H9 (cell line): ENCODE results near the gene NT5C3B. TPM values are rescaled to one million over a fixed set of nuclear protein-coding genes. Genes with fewer than 3 reads are reported as not detected.

Experiments
- DNase-seq: peaks from one replicate; pipeline ENCODE4 v3.0.0-alpha.2; 2017
- H2AFZ ChIP-seq: one replicate; pipeline ENCODE4 v1.6.1; 2013; ENCODE audit warnings: mild to moderate bottlenecking, low read length, control low read depth, moderate library complexity
- H2AK5ac ChIP-seq: 2 replicates; pipeline ENCODE4 v1.6.1; 2013; ENCODE audit warnings: low read length, control low read depth, mixed read lengths; ENCODE audit not compliant: insufficient read length
- H2BK120ac ChIP-seq: one replicate; pipeline ENCODE4 v1.6.1; 2013; ENCODE audit warnings: low read depth, mild to moderate bottlenecking, low read length, control low read depth, inconsistent platforms; ENCODE audit not compliant: poor library complexity, severe bottlenecking
- H2BK12ac ChIP-seq: 2 replicates; pipeline ENCODE4 v1.6.1; 2013; ENCODE audit warnings: low read length, control low read depth, mixed read lengths, low read depth; ENCODE audit not compliant: insufficient read length
- H2BK15ac ChIP-seq: 2 replicates; pipeline ENCODE4 v1.6.1; 2013; ENCODE audit warnings: low read depth, low read length, control low read depth
- H2BK20ac ChIP-seq: one replicate; pipeline ENCODE4 v1.6.1; 2013; ENCODE audit warnings: low read depth, mild to moderate bottlenecking, low read length, control low read depth, inconsistent platforms; ENCODE audit not compliant: poor library complexity, severe bottlenecking
- H2BK5ac ChIP-seq: 2 replicates; pipeline ENCODE4 v1.6.1; 2013; ENCODE audit warnings: low read length, control low read depth, mixed read lengths; ENCODE audit not compliant: insufficient read length
- H3K14ac ChIP-seq: 2 replicates; pipeline ENCODE4 v1.6.1; 2013; ENCODE audit warnings: low read length, control low read depth; ENCODE audit not compliant: insufficient read depth
- H3K18ac ChIP-seq: 2 replicates; pipeline ENCODE4 v1.6.1; 2013; ENCODE audit warnings: low read depth, mild to moderate bottlenecking, mixed read lengths, low read length, control low read depth; ENCODE audit not compliant: insufficient read length
- H3K23ac ChIP-seq: 2 replicates; pipeline ENCODE4 v1.6.1; 2013; ENCODE audit warnings: low read length, control low read depth, mixed read lengths, low read depth; ENCODE audit not compliant: insufficient read length
- H3K23me2 ChIP-seq: 2 replicates; pipeline ENCODE4 v1.6.1; 2013; ENCODE audit warnings: low read depth, mild to moderate bottlenecking, mixed read lengths, low read length, control low read depth; ENCODE audit not compliant: insufficient read length, poor library complexity, severe bottlenecking
- H3K27ac ChIP-seq: 2 replicates; pipeline ENCODE4 v1.5.1; 2013; ENCODE audit warnings: low read length, control low read depth, mixed read lengths, low read depth; ENCODE audit not compliant: insufficient read length
- H3K27me3 ChIP-seq: 2 replicates; pipeline ENCODE4 v1.6.1; 2013; ENCODE audit warnings: low read length, control low read depth, inconsistent platforms; ENCODE audit not compliant: insufficient read depth
- H3K4ac ChIP-seq: 2 replicates; pipeline ENCODE4 v1.6.1; 2013; ENCODE audit warnings: low read depth, mild to moderate bottlenecking, control low read depth, inconsistent platforms, low read length, moderate library complexity
- H3K4me1 ChIP-seq: 2 replicates; pipeline ENCODE4 v1.6.1; 2013; ENCODE audit warnings: low read length, control low read depth, inconsistent platforms; ENCODE audit not compliant: insufficient read depth
- H3K4me2 ChIP-seq: 2 replicates; pipeline ENCODE4 v1.6.1; 2013; ENCODE audit warnings: low read length, control low read depth, mixed read lengths; ENCODE audit not compliant: insufficient read length, insufficient read depth
- H3K56ac ChIP-seq: 2 replicates; pipeline ENCODE4 v1.6.1; 2013; ENCODE audit warnings: low read depth, mild to moderate bottlenecking, mixed read lengths, low read length, control low read depth; ENCODE audit not compliant: insufficient read length
- H3K79me1 ChIP-seq: 2 replicates; pipeline ENCODE4 v1.6.1; 2013; ENCODE audit warnings: low read depth, mild to moderate bottlenecking, moderate library complexity, low read length, control low read depth, inconsistent platforms; ENCODE audit not compliant: insufficient read depth, poor library complexity, severe bottlenecking
- H3K79me2 ChIP-seq: 2 replicates; pipeline ENCODE4 v1.6.1; 2013; ENCODE audit warnings: low read length, control low read depth, inconsistent platforms; ENCODE audit not compliant: insufficient read depth
- H3K9ac ChIP-seq: 2 replicates; pipeline ENCODE4 v1.6.1; 2013; ENCODE audit warnings: low read length, control low read depth, mixed read lengths; ENCODE audit not compliant: insufficient read length; ENCODE audit errors: extremely low read depth
- H3K9me3 ChIP-seq: one replicate; pipeline ENCODE4 v1.6.1; 2013; ENCODE audit warnings: low read depth, low read length, inconsistent platforms; ENCODE audit not compliant: control insufficient read depth
- H3T11ph ChIP-seq: one replicate; pipeline ENCODE4 v1.6.1; 2013; ENCODE audit warnings: mild to moderate bottlenecking, low read length, control low read depth, inconsistent platforms
- H4K20me1 ChIP-seq: one replicate; pipeline ENCODE4 v1.6.1; 2013; ENCODE audit not compliant: control insufficient read depth, insufficient read length, insufficient read depth
- H4K5ac ChIP-seq: 2 replicates; pipeline ENCODE4 v1.6.1; 2013; ENCODE audit warnings: low read depth, mild to moderate bottlenecking, mixed read lengths, low read length, control low read depth; ENCODE audit not compliant: insufficient read length
- H4K8ac ChIP-seq: replicated peaks from 2 replicates; pipeline ENCODE4 v1.6.1; 2013; ENCODE audit warnings: low read length, control low read depth, mixed read lengths, low read depth; ENCODE audit not compliant: insufficient read length
- H4K91ac ChIP-seq: 2 replicates; pipeline ENCODE4 v1.6.1; 2013; ENCODE audit warnings: low read depth, mild to moderate bottlenecking, moderate library complexity, mixed read lengths, low read length, control low read depth; ENCODE audit not compliant: insufficient read length
- H3K27ac Mint-ChIP-seq, 3 experiments: 2 replicates in 2 of 3; 3 replicates in 1 of 3; pipeline ENCODE4 v1.8.0; 2020 to 2021; ENCODE audit warnings: mixed read lengths in 3 of 3, mild to moderate bottlenecking in 1 of 3, moderate library complexity in 1 of 3
- H3K27me3 Mint-ChIP-seq: 2 replicates; pipeline ENCODE4 v1.8.0; 2021; ENCODE audit warnings: low read depth, mild to moderate bottlenecking, moderate library complexity, mixed read lengths
- H3K36me3 Mint-ChIP-seq, 3 experiments: 2 replicates in 2 of 3; 3 replicates in 1 of 3; pipeline ENCODE4 v1.8.0; 2020 to 2021; ENCODE audit warnings: low read depth in 3 of 3, mixed read lengths in 3 of 3; ENCODE audit not compliant: insufficient read depth in 1 of 3
- H3K4me1 Mint-ChIP-seq, 2 experiments: 2 replicates each; pipeline ENCODE4 v1.8.0; 2020; ENCODE audit warnings: mixed read lengths in 2 of 2
- H3K4me3 Mint-ChIP-seq, 2 experiments: 2 replicates in 1 of 2; 3 replicates in 1 of 2; pipeline ENCODE4 v1.8.0; 2020 to 2021; ENCODE audit warnings: mild to moderate bottlenecking in 2 of 2, mixed read lengths in 2 of 2, moderate library complexity in 1 of 2
- H3K9me3 Mint-ChIP-seq, 2 experiments: 2 replicates in 1 of 2; 3 replicates in 1 of 2; pipeline ENCODE4 v1.8.0; 2020; ENCODE audit warnings: mild to moderate bottlenecking in 2 of 2, mixed read lengths in 2 of 2, moderate library complexity in 1 of 2
- WGBS: extraction: QIAGEN DNeasy Blood & Tissue Kit; methylation state at CpG from one replicate; pipeline ENCODE4 v1.1.7; 2013; ENCODE audit warnings: missing lambda C conversion rate, low lambda C conversion rate, mixed read lengths; ENCODE audit not compliant: insufficient read length; ENCODE audit errors: extremely low coverage; 5-methylcytosine and 5-hydroxymethylcytosine counted together
- total RNA-seq: library from RNA; stranded (reverse); gene quantifications from 2 replicates; pipeline ENCODE4 v1.2.1, GENCODE V29; 2021
- TF ChIP-seq, protein P1 (sequence below): fragments of 200-600 bp; sonication (generic); conservative IDR thresholded peaks from 3 replicates; pipeline ENCODE4 v1.8.0; 2021; ENCODE audit warnings: antibody characterized with exemption, mild to moderate bottlenecking

NT5C3B gene
- total RNA-seq, 1 experiment from 2014 or later, result 76.1 TPM

DNA sequence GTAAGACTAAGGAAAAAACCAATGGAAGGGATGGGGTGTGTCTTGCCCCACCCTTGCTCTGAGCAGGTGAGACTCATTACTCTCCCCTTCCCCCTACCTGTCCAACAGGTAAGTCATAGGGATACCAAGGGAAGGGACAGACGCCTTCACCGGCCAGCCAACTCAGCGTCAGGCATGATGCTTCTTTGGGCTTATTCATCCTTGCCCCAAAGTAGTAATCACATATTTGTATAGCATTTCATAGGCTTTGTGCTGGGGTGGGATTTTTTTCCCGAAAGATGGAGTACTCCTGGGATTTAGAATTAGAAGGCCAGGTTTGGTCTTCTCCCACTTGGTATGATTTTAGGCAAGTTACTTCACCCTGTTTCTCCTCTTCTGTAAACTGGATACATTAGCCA lies 49.0 kb downstream of the NT5C3B start:
- Mint-ChIP-seq H3K9me3 (no peaks in the 10 kb centered on the region; a peak in 1 of 5 replicates), H3K27ac (no peak overlapping the region), H3K27me3 (peaks cover 9% of the 10 kb centered on the region), H3K4me3 (peak overlapping the region; percentile 77 to 92), H3K36me3 (peaks cover 2 to 9% (median 4%) of the 10 kb centered on the region in 3 experiments; a peak in 5 of 7 replicates), H3K4me1 (peaks cover 28 to 44% of the 10 kb centered on the region in 2 experiments)
- peaks cover 2% of the 10 kb centered on the region; the same call in 1 of the 2 replicates for H3K4me1 ChIP-seq
- no peak overlapping the region for H3K14ac ChIP-seq
- no peak for DNase-seq
- no peaks in the 10 kb centered on the region; the same call in 1 of the 2 replicates for H3K79me2 ChIP-seq
- no peak overlapping the region for H2AK5ac ChIP-seq
- WGBS, result no CpG with 5 or more reads among the region's 4 CpGs
- TF ChIP-seq, protein P1, sequence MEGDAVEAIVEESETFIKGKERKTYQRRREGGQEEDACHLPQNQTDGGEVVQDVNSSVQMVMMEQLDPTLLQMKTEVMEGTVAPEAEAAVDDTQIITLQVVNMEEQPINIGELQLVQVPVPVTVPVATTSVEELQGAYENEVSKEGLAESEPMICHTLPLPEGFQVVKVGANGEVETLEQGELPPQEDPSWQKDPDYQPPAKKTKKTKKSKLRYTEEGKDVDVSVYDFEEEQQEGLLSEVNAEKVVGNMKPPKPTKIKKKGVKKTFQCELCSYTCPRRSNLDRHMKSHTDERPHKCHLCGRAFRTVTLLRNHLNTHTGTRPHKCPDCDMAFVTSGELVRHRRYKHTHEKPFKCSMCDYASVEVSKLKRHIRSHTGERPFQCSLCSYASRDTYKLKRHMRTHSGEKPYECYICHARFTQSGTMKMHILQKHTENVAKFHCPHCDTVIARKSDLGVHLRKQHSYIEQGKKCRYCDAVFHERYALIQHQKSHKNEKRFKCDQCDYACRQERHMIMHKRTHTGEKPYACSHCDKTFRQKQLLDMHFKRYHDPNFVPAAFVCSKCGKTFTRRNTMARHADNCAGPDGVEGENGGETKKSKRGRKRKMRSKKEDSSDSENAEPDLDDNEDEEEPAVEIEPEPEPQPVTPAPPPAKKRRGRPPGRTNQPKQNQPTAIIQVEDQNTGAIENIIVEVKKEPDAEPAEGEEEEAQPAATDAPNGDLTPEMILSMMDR, result no peak
- no peak overlapping the region for H3K23ac ChIP-seq
- H3T11ph ChIP-seq, result no peak overlapping the region
- no peak overlapping the region for H3K18ac ChIP-seq
- no peak overlapping the region for H3K27ac ChIP-seq
- no peaks in the 10 kb centered on the region for H4K20me1 ChIP-seq
- no peaks in the 10 kb centered on the region for H3K79me1 ChIP-seq
- no peak overlapping the region for H2AFZ ChIP-seq
- H4K5ac ChIP-seq, result no peak overlapping the region
- no peak overlapping the region for H4K91ac ChIP-seq
- H2BK20ac ChIP-seq, result no peak overlapping the region
- no peak overlapping the region for H3K4ac ChIP-seq
- no peak overlapping the region for H2BK5ac ChIP-seq
- no peak overlapping the region for H3K9ac ChIP-seq
- H3K23me2 ChIP-seq, result peaks cover 8% of the 10 kb centered on the region
- no peak overlapping the region for H2BK15ac ChIP-seq
- H3K9me3 ChIP-seq, result no peaks in the 10 kb centered on the region
- no peak overlapping the region for H2BK120ac ChIP-seq
- H4K8ac ChIP-seq, result no peak overlapping the region
- no peaks in the 10 kb centered on the region for H3K27me3 ChIP-seq
- H2BK12ac ChIP-seq, result no peak overlapping the region
- no peak overlapping the region for H3K56ac ChIP-seq
- H3K4me2 ChIP-seq, result no peak overlapping the region
